Coronary artery (tissue), 2 donors: Measurements from ENCODE around the gene PFKFB2.
"Not testable (repeated sequence)": the region's sequence is repeated elsewhere in the genome, so short reads cannot be mapped to it uniquely, and the experiment has no call there.

ENCODE experiments used
- DNase-seq: peaks from one replicate; pipeline ENCODE4 v3.0.0-alpha.2; 2017; ENCODE audit warnings: low spot score
- H3K27ac ChIP-seq, 2 donors: fragments of 200-600 bp; sonication (generic); one replicate each; pipeline ENCODE4 v1.5.1; 2016 to 2019
- H3K4me3 ChIP-seq: fragments of 200-600 bp; sonication (generic); 2 replicates; pipeline ENCODE4 v1.5.1; 2016; ENCODE audit warnings: mild to moderate bottlenecking, moderate library complexity
- TF ChIP-seq, protein P1 (sequence below): fragments of 200-600 bp; sonication (generic); IDR thresholded peaks from one replicate; pipeline ENCODE4 v1.5.1; 2019; ENCODE audit warnings: antibody characterized with exemption

Gene PFKFB2

DNA sequence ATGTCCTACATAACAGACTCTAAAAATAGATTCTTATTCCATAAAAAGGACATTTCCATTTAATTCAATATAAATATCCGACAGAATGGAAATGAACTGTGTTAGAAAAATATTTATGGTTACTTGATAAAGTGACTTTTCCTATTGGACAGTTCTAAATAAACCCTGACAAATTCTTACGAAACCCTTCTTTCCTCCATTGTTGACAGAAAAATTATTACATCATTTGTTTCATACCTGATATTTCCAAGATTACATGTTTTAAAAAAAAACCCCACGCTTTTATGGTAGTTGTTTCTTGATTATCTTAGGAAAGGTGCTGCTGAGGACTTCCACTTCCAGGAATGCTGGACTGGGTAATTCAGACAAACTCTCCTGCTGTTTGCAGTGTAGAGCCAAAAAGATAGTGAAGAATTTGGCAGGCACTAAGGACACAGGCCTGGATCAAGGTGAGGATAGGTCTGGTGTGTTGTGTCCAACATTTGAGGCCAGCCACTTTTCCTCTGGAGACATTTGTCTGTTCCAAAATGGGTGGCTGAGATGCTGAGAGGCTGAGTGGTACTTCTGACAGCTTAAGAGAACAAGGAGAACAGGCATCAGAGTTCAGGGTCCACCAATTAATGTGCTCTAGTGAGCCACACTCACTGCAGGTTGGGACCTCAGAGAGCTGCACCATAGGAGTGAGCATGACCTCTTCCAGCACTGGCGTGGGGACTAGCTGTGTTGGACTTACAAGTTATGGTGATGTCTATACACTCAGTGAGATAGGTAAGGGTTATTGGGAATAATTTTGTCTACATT lies 13.5 kb upstream of the PFKFB2 start:
- TF ChIP-seq, protein P1, sequence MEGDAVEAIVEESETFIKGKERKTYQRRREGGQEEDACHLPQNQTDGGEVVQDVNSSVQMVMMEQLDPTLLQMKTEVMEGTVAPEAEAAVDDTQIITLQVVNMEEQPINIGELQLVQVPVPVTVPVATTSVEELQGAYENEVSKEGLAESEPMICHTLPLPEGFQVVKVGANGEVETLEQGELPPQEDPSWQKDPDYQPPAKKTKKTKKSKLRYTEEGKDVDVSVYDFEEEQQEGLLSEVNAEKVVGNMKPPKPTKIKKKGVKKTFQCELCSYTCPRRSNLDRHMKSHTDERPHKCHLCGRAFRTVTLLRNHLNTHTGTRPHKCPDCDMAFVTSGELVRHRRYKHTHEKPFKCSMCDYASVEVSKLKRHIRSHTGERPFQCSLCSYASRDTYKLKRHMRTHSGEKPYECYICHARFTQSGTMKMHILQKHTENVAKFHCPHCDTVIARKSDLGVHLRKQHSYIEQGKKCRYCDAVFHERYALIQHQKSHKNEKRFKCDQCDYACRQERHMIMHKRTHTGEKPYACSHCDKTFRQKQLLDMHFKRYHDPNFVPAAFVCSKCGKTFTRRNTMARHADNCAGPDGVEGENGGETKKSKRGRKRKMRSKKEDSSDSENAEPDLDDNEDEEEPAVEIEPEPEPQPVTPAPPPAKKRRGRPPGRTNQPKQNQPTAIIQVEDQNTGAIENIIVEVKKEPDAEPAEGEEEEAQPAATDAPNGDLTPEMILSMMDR: no peak
- no peak overlapping the region for H3K4me3 ChIP-seq
- no peak for DNase-seq
- H3K27ac ChIP-seq: no peak overlapping the region

DNA sequence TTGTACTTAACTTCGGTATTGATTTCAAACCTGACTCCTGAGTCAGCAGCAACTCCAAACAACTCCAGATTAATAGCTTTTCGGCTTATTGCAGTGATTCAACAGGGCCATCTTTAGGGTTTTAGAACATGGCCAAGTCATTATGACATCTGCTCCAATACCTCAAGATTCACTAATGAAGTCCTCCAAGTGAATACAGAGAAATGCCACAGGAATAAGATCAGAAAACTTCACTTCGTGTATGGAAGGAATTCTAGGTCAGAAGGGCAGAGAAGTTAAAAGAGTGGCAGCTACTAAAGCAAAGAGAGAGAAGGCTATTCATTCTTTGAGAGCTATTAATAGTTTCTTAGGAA lies 12.9 kb upstream of the PFKFB2 start:
- Histone ChIP-seq H3K27ac (no peak overlapping the region), H3K4me3 (no peak overlapping the region)
- DNase-seq: no peak
- TF ChIP-seq, protein P1: no peak

DNA sequence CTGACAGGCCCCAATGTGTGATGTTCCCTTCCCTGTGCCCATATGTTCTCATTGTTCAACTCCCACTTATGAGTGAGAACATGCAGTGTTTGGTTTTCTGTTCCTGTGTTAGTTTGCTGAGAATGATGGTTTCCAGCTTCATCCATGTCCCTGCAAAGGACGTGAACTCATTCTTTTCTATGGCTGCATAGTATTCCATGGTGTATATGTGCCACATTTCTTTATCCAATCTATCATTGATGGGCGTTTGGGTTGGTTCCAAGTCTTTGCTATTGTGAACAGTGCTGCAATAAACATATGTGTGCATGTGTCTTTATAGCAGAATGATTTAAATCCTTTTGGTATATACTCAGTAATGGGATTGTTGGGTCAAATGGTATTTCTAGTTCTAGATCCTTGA lies 11.7 kb upstream of the PFKFB2 start:
- not testable (repeated sequence) for H3K4me3 ChIP-seq, H3K27ac ChIP-seq, DNase-seq

DNA sequence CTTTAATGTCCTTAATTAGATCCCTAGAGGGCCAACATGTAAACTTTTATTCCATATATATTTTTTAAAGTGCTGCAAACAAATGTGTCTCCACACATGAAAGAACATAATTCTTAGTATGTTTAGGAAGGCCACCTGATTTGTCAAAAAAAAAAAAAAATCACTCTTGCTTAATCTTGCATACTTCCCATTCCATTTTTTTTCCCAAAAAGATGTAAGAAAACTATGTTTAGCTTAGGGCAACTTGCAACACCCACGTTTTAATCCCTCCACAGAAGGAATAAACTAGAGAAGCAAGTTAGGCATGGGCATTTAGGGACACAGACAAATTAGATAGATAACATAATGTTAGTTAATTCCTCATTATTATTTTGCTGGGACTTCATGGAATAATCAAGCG lies 7.6 kb upstream of the PFKFB2 start:
- no peak overlapping the region for H3K4me3 ChIP-seq
- no peak for DNase-seq
- no peak overlapping the region for H3K27ac ChIP-seq
- TF ChIP-seq, protein P1: no peak

DNA sequence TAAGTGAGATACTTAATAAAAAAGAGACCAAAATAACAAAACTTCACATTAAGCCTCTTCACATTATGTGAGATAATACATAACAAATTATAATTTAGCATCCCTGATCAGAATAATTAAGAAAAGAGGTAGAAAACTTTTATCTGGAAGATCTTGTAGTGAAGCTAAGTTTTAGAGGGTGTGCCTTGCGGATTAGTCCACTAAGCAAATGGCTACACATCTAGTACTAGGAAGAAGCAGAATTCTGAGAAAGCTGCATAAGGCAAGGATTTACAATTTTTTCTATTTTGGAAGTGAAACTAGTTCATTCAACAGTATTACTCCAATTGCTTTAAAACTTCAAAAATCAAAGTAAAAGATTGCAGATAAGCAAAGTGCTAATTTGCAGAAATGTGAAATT lies 5.6 kb upstream of the PFKFB2 start:
- Histone ChIP-seq H3K4me3 (no peak overlapping the region), H3K27ac (no peak overlapping the region)
- DNase-seq: no peak
- TF ChIP-seq, protein P1: no peak

DNA sequence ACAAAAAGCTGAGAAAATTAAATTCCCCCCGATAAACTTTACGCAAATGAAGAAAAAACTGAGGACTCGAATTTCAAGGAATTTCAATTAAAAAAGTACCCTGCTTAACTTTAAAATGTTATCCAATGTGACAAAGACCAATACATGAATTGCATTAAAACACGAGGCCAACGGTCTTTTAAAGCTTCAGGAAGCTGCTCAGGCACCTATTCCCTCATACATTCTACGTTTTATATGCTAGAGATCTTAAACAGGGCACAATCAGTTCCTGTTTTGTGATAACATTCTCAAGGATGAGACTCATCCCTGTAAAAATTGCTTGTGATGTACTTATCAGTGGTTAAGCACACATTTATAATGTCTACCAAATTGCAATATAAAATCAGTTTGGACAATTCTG lies 5.0 kb upstream of the PFKFB2 start:
- TF ChIP-seq, protein P1: no peak
- Histone ChIP-seq H3K27ac (no peak overlapping the region), H3K4me3 (no peak overlapping the region)
- no peak for DNase-seq

DNA sequence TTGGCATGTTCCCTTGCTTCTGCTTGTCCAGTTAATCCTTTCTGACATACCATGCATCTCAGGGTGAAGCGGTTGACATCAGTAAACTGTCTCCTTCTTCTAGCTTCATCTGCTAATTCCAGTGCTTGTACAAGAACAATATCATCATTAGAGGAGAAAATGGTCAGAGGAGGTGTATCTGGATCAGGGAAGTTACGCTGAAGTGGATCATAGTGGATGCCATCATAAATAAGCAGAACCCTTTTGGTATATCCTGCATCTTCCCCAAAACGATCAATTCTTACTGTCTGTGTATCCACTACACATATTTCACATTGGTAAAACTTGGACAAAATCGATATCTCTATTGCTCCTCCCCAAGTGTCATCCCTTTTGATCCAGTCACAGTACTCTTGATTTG lies 4.0 kb upstream of the PFKFB2 start:
- H3K4me3 ChIP-seq: peak overlapping the region; percentile 96

More for the DNA sequence above, 4.0 kb upstream of the PFKFB2 start:
- H3K27ac ChIP-seq: no peak overlapping the region
- TF ChIP-seq, protein P1: no peak
- DNase-seq: no peak
